ENCODE results near the gene TRDN.

DNA sequence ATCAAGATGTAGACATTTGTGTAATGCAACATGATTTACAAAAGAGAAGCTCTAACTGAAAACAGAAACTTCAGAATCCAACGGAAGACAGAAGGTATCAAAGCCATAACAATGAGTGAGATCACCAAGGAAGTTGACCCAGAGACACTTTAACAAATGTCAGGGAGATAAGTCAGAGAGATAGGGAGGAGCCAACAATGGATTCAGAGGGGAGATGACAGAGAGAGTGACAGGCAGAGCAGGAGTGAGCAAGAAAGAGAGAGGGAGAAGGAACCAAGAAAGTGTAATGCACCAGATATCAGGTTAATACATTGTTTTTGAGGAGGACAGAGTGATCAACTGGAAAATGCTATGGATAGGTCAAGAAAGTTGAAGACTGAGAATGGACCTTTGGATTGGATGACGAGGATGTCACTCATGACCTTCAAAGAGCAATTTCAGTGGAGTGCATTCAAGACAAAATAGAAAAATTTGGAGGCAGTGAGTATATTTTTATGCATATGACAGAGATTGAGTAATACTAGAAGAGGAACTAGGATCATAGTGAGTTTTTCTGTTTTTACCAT is 86.6 kb downstream of the TRDN start:
- TF ChIP-seq POLR2A (IDR thresholded peaks at IDR 0.05): no peak
- TF ChIP-seq, protein P1, sequence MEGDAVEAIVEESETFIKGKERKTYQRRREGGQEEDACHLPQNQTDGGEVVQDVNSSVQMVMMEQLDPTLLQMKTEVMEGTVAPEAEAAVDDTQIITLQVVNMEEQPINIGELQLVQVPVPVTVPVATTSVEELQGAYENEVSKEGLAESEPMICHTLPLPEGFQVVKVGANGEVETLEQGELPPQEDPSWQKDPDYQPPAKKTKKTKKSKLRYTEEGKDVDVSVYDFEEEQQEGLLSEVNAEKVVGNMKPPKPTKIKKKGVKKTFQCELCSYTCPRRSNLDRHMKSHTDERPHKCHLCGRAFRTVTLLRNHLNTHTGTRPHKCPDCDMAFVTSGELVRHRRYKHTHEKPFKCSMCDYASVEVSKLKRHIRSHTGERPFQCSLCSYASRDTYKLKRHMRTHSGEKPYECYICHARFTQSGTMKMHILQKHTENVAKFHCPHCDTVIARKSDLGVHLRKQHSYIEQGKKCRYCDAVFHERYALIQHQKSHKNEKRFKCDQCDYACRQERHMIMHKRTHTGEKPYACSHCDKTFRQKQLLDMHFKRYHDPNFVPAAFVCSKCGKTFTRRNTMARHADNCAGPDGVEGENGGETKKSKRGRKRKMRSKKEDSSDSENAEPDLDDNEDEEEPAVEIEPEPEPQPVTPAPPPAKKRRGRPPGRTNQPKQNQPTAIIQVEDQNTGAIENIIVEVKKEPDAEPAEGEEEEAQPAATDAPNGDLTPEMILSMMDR (IDR thresholded peaks at IDR 0.05): no peak
